K562 (cell line): ENCODE data around the gene FIBP. TPM values are rescaled to one million over a fixed set of nuclear protein-coding genes. Genes with fewer than 3 reads are reported as not detected.
A peak's percentile ranks its signal among the peaks of the same experiment; 100 is the strongest.

Source experiments
- AFF1 ChIP-seq, 2 experiments: fragments of 450-650 bp; IDR thresholded peaks; 2 replicates each; pipeline ENCODE4 v1.6.1; 2018; ENCODE audit warnings: mild to moderate bottlenecking in 2 of 2, low read depth in 1 of 2; ENCODE audit not compliant: partially characterized antibody in 2 of 2
- CCAR2 ChIP-seq: fragments of 200-400 bp; formaldehyde crosslinking; IDR thresholded peaks from 2 replicates; pipeline ENCODE4 v1.6.1; 2017; ENCODE audit warnings: mild to moderate bottlenecking, low read depth, low read length
- CHD2 ChIP-seq: IDR thresholded peaks from 2 replicates; pipeline ENCODE4 v1.6.1; 2011; ENCODE audit warnings: low read depth, low read length
- CTBP1 ChIP-seq: fragments of 450-650 bp; IDR thresholded peaks from 2 replicates; pipeline ENCODE4 v1.6.1; 2016; ENCODE audit warnings: borderline replicate concordance
- FUS ChIP-seq: fragments of 200-400 bp; formaldehyde crosslinking; optimal IDR thresholded peaks from 2 replicates; pipeline ENCODE3; 2017; ENCODE audit warnings: low read depth, low read length
- KDM1A ChIP-seq, 2 experiments: fragments of 450-650 bp; IDR thresholded peaks; 2 replicates each; pipeline ENCODE4 v1.6.1; 2016; ENCODE audit warnings: mild to moderate bottlenecking in 2 of 2
- MXI1 ChIP-seq: IDR thresholded peaks from 2 replicates; pipeline ENCODE4 v1.6.1; 2011; ENCODE audit warnings: low read depth, mild to moderate bottlenecking, improper control_type of control experiment, low read length
- NR3C1 ChIP-seq: sonication (generic); formaldehyde crosslinking; IDR thresholded peaks from 2 replicates; pipeline ENCODE4 v1.8.1; 2022; ENCODE audit warnings: missing genetic modification reagents
- RERE ChIP-seq: sonication (generic); formaldehyde crosslinking; IDR thresholded peaks from 2 replicates; pipeline ENCODE4 v1.8.0; 2023; ENCODE audit warnings: missing genetic modification reagents, mild to moderate bottlenecking, borderline replicate concordance
- ZC3H11A ChIP-seq: IDR thresholded peaks from 2 replicates; pipeline ENCODE4 v1.6.1; 2012; ENCODE audit warnings: low read depth, low read length, improper control_type of control experiment
- ZNF239 ChIP-seq: fragments of 250-450 bp; sonication (Bioruptor Pico); IDR thresholded peaks from 2 replicates; pipeline ENCODE4 v1.4.0; 2020; ENCODE audit warnings: mild to moderate bottlenecking
- ZNF311 ChIP-seq: fragments of 250-450 bp; sonication (Bioruptor Pico); IDR thresholded peaks from 2 replicates; pipeline ENCODE4 v1.4.0; 2020; ENCODE audit warnings: mild to moderate bottlenecking, moderate library complexity
- ZNF449 ChIP-seq: fragments of 250-450 bp; sonication (Bioruptor Pico); IDR thresholded peaks from 2 replicates; pipeline ENCODE4 v1.8.0; 2022; ENCODE audit warnings: moderate library complexity, mild to moderate bottlenecking, inconsistent platforms
- polyA plus RNA-seq, 8 experiments: library from polyadenylated mRNA; depleted of rRNA in 4 of 8; stranded (reverse) in 5 of 8; unstranded in 3 of 8; fragments of >200 nt; fragmentation: Nextera tagmentation in 2 of 8; fragmentation: Illumina TruSeq in 1 of 8; extraction: Ambion mirVana in 2 of 8; extraction: Trizol in 1 of 8; gene quantifications; 2 replicates each; pipeline versions ENCODE4 v1.2.1 to v1.2.3, GENCODE V29; 2011 to 2014; ENCODE audit warnings: inconsistent platforms in 1 of 8, missing spikeins in 1 of 8
- total RNA-seq, 7 experiments: library from RNA; depleted of rRNA in 6 of 7; stranded (reverse); fragments of >200 nt in 6 of 7; fragmentation: Illumina TruSeq in 2 of 7; extraction: Trizol in 2 of 7; gene quantifications; 2 replicates each; pipeline versions ENCODE4 v1.2.1 to v1.2.3, GENCODE V29; 2011 to 2021; ENCODE audit warnings: low replicate concordance in 1 of 7
- TF ChIP-seq, protein P1 (sequence below), 3 experiments: fragments of 200-800 bp in 1 of 3; fragments of 250-450 bp in 1 of 3; fragments of 450-650 bp in 1 of 3; sonication (Bioruptor Pico) in 1 of 3; sonication (Bioruptor generic) in 1 of 3; formaldehyde crosslinking in 1 of 3; IDR thresholded peaks; 2 replicates each; pipeline versions ENCODE4 v1.6.1 to v1.8.0; 2016 to 2022; ENCODE audit warnings: mild to moderate bottlenecking in 2 of 3, missing genetic modification characterization in 2 of 3, missing compliant biosample characterization in 1 of 3, moderate library complexity in 1 of 3

Gene FIBP
- total and polyA plus RNA-seq, 9 of the 15 experiments (the other 6 are each of a cell fraction or from before 2014, with no cell fraction given), result 41.2 to 79.2 (median 48.6) TPM

DNA sequence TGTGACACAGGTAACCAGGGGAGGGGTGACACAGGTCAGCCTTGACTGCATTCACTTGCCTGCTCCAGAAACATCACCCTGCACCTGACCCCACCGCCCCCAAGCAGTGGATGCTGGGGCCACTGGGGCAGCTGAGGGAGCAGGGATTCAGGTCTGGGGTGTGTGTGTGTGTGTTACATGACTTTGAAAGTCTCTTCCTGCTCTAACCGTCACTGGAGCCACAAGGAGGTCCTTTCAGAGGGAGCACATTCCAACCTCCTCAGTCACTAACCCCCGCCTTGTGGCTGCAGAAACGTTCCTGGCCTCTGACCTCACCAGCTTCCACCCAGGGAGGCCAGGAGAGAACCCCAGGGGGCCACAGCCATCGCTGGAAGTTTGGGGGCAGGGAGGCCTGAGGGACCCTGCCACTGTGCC lies 14.8 kb upstream of the FIBP start (continued):
- no peak for TF ChIP-seq KDM1A (IDR thresholded peaks at IDR 0.05)
- TF ChIP-seq, protein P1, sequence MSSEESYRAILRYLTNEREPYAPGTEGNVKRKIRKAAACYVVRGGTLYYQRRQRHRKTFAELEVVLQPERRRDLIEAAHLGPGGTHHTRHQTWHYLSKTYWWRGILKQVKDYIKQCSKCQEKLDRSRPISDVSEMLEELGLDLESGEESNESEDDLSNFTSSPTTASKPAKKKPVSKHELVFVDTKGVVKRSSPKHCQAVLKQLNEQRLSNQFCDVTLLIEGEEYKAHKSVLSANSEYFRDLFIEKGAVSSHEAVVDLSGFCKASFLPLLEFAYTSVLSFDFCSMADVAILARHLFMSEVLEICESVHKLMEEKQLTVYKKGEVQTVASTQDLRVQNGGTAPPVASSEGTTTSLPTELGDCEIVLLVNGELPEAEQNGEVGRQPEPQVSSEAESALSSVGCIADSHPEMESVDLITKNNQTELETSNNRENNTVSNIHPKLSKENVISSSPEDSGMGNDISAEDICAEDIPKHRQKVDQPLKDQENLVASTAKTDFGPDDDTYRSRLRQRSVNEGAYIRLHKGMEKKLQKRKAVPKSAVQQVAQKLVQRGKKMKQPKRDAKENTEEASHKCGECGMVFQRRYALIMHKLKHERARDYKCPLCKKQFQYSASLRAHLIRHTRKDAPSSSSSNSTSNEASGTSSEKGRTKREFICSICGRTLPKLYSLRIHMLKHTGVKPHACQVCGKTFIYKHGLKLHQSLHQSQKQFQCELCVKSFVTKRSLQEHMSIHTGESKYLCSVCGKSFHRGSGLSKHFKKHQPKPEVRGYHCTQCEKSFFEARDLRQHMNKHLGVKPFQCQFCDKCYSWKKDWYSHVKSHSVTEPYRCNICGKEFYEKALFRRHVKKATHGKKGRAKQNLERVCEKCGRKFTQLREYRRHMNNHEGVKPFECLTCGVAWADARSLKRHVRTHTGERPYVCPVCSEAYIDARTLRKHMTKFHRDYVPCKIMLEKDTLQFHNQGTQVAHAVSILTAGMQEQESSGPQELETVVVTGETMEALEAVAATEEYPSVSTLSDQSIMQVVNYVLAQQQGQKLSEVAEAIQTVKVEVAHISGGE (CRISPR knock-in tag; IDR thresholded peaks at IDR 0.05), result no peak; a peak in 1 of 6 replicates
- TF ChIP-seq CHD2, result no peak
- TF ChIP-seq NR3C1 (CRISPR knock-in tag), result no peak
- TF ChIP-seq CCAR2, result no peak
- TF ChIP-seq ZNF449 (CRISPR knock-in tag), result no peak
- no peak for TF ChIP-seq FUS
- no peak for TF ChIP-seq ZC3H11A
- no peak for TF ChIP-seq AFF1 (IDR thresholded peaks at IDR 0.05; ENCODE audit: low read depth in 1 of 2, partially characterized antibody in 2 of 2)
- no peak for TF ChIP-seq MXI1
- 0 out of 2 replicates have a peak, but pooled peaks have one; percentile 25 for TF ChIP-seq CTBP1
- TF ChIP-seq ZNF311, result no peak
- no peak for TF ChIP-seq RERE (CRISPR knock-in tag)
- no peak for TF ChIP-seq ZNF239
